ENCODE results near the gene SNAP29.
"Not testable (repeated sequence)": the region's sequence is repeated elsewhere in the genome, so short reads cannot be mapped to it uniquely, and the experiment has no call there.

SNAP29 gene

GRCh38 chr22:20885557-20886323, 26.9 kb downstream of the SNAP29 start:
- Mint-ChIP-seq H3K27me3 (ENCODE audit: low read depth) (no peaks in the 10 kb centered on the region), H3K4me3 (no peak overlapping the region), H3K27ac (no peak overlapping the region), H3K36me3 (ENCODE audit: low read depth) (peaks cover 45% of the 10 kb centered on the region), H3K9me3 (no peaks in the 10 kb centered on the region), H3K4me1 (ENCODE audit: low read depth) (no peaks in the 10 kb centered on the region)
- DNase-seq (ENCODE audit: low spot score) = peak; percentile 12

DNA sequence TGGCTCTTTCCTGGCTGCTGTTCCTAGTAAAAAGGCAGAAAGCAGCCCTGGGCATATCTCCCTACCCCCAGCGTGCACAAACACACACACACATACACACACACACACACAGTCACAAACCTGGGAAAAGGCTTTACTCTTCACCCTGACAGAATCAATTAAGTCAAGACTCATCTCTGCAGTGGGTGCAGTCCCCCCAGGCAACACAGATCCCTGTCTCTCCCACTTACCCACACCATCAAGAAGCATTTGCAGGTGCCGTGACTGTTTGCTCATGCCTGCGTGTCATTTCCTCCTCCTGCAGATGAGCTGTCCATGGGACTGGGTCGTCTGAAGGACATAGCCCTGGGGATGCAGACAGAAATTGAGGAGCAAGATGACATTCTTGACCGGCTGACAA, 28.6 kb downstream of the SNAP29 start:
- Mint-ChIP-seq H3K4me3 (no peak overlapping the region), H3K4me1 (ENCODE audit: low read depth) (no peaks in the 10 kb centered on the region), H3K9me3 (no peaks in the 10 kb centered on the region), H3K36me3 (ENCODE audit: low read depth) (peaks cover 42% of the 10 kb centered on the region), H3K27me3 (ENCODE audit: low read depth) (no peaks in the 10 kb centered on the region), H3K27ac (no peak overlapping the region)
- no peak for DNase-seq (ENCODE audit: low spot score)

DNA sequence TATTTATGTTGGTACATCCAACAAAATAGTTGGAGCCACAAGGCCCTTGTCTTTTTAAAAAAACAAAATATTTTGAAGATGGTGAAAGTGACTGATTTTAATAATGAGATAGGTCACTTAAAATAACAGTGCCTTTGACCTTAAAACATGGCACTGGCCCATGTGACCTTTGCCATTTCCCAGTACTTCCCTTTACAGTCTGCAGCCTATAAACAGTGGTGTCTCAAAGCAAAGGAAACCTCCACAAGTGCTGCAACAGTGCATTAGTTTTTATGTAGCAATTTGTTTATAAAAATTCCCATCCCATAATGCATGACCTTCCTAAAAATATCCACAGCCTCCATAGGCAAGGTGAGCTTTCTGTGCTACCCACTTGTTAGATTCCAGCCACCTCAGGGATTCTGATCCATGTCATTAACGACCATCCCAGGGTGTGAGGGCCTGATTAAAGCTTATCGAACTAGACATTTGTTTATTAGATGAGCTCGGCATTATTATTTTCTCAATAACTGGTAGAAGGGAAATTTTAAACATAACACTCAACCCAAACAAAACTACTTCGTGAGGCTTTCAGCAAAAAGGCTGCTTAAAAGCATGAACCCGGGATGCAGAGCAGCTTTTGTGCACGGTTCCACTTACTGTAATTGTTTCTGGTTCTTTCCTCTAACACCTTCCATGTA, 30.4 kb downstream of the SNAP29 start:
- H3K27ac Mint-ChIP-seq = no peak overlapping the region
- H3K9me3 Mint-ChIP-seq = no peaks in the 10 kb centered on the region
- DNase-seq (ENCODE audit: low spot score) = no peak
- no peaks in the 10 kb centered on the region for H3K4me1 Mint-ChIP-seq (ENCODE audit: low read depth)
- H3K4me3 Mint-ChIP-seq = no peak overlapping the region
- no peaks in the 10 kb centered on the region for H3K27me3 Mint-ChIP-seq (ENCODE audit: low read depth)
- H3K36me3 Mint-ChIP-seq (ENCODE audit: low read depth) = peaks cover 35% of the 10 kb centered on the region

DNA sequence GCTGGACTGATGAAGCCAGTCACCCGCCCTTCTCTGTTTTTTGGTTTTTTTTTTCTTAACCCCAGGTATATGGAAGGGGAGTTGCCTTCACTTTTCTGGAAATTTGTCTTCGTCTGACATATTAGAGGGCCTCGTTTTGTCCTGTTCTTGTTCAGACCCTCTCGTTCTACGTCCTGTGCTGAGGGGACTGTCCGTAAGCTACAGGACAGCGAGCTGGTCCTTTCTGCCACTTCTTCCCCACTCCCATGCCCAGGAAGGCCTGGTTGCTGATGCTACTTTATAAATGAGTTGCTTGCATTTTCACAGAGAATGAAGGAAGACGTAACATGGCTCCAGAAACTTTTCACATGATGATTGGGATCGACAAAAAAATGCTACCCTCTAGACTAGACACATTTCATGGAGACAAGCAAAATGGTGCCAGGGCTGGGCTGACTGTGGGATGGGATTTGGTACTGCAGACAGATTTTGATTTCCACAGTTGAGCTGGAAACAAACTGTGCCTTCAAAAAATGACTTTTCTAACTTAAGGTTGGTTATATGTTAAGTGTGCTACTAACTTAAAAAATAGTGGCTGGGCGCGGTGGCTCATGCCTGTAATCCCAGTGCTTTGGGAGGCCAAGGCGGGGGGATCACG, 31.2 kb downstream of the SNAP29 start:
- no peak for DNase-seq (ENCODE audit: low spot score)
- no peak overlapping the region for H3K4me3 Mint-ChIP-seq
- no peak overlapping the region for H3K27ac Mint-ChIP-seq
- no peaks in the 10 kb centered on the region for H3K4me1 Mint-ChIP-seq (ENCODE audit: low read depth)
- H3K36me3 Mint-ChIP-seq (ENCODE audit: low read depth) = peaks cover 30% of the 10 kb centered on the region
- no peaks in the 10 kb centered on the region for H3K9me3 Mint-ChIP-seq
- no peaks in the 10 kb centered on the region for H3K27me3 Mint-ChIP-seq (ENCODE audit: low read depth)

- peaks cover 22% of the 10 kb centered on the region for H3K36me3 Mint-ChIP-seq (ENCODE audit: low read depth)
- DNase-seq (ENCODE audit: low spot score) = no peak
- no peak overlapping the region for H3K27ac Mint-ChIP-seq
- H3K4me1 Mint-ChIP-seq (ENCODE audit: low read depth) = no peaks in the 10 kb centered on the region
- H3K9me3 Mint-ChIP-seq = no peaks in the 10 kb centered on the region
- H3K27me3 Mint-ChIP-seq (ENCODE audit: low read depth) = no peaks in the 10 kb centered on the region
- no peak overlapping the region for H3K4me3 Mint-ChIP-seq
Measured at GRCh38 chr22:20890975-20891374, 32.2 kb downstream of the SNAP29 start.

GRCh38 chr22:20897737-20898136, 38.9 kb downstream of the SNAP29 start:
- H3K27me3 Mint-ChIP-seq (ENCODE audit: low read depth); H3K9me3 Mint-ChIP-seq; DNase-seq (ENCODE audit: low spot score); H3K36me3 Mint-ChIP-seq (ENCODE audit: low read depth); H3K4me1 Mint-ChIP-seq (ENCODE audit: low read depth); H3K4me3 Mint-ChIP-seq; H3K27ac Mint-ChIP-seq: not testable (repeated sequence)

DNA sequence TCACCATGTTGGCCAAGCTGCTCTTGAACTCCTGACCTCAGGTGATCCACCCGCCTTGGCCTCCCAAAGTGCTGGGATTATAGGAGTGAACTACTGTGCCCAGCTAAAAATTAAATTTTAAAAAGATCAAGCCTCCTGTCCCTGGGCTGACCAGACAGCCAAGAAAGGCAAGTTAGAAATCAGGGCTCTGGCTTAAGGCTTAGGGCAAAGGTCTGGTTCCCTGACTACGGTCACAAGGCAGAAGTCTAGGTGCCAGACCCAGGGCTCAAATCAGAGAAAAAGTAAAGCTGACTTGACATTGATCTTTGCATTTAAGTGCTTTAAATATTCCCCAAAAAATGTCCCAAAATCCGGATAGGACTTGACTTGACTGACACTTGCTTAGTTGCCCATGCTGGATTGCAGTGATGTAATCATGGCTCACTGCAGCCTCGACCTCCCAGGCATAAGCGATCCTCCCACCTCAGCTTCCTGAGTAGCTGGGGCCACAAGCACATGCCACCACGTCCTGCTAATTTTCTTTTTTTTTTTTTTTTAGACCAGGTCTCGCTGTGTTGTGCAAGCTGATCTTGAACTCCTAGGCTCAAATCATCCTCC, 41.1 kb downstream of the SNAP29 start:
- H3K4me1 Mint-ChIP-seq (ENCODE audit: low read depth) = no peaks in the 10 kb centered on the region
- no peaks in the 10 kb centered on the region for H3K9me3 Mint-ChIP-seq
- no peak overlapping the region for H3K4me3 Mint-ChIP-seq
- DNase-seq (ENCODE audit: low spot score) = no peak
- peaks cover 4% of the 10 kb centered on the region for H3K27me3 Mint-ChIP-seq (ENCODE audit: low read depth)
- no peak overlapping the region for H3K27ac Mint-ChIP-seq
- no peaks in the 10 kb centered on the region for H3K36me3 Mint-ChIP-seq (ENCODE audit: low read depth)

GRCh38 chr22:20901093-20902033, 42.6 kb downstream of the SNAP29 start:
- not testable (repeated sequence) for H3K4me3 Mint-ChIP-seq; H3K4me1 Mint-ChIP-seq (ENCODE audit: low read depth); H3K27ac Mint-ChIP-seq; H3K27me3 Mint-ChIP-seq (ENCODE audit: low read depth); H3K36me3 Mint-ChIP-seq (ENCODE audit: low read depth); H3K9me3 Mint-ChIP-seq; DNase-seq (ENCODE audit: low spot score)

DNA sequence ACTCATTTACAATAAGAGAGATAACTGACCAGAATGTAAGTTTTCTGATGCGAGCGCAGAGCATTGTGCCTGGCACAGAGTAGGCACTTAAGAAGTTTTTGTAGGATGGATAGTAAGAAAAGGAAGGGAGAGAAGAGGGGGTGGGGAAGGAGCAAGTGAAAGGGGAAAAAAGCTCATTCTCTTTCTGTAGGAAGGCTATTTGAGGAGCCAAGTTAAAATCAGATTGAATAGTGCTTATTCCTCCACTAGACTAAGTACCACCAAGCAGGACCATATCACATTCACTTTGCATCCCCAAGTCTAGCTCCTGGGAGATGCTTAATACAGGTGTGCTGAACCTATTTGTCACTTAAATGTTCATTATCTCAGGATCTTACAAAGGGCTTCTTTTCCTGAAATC, 44.3 kb downstream of the SNAP29 start:
- Mint-ChIP-seq H3K9me3 (no peaks in the 10 kb centered on the region), H3K27me3 (ENCODE audit: low read depth) (peaks cover 13% of the 10 kb centered on the region), H3K4me1 (ENCODE audit: low read depth) (no peaks in the 10 kb centered on the region), H3K27ac (no peak overlapping the region), H3K36me3 (ENCODE audit: low read depth) (no peaks in the 10 kb centered on the region), H3K4me3 (no peak overlapping the region)
- DNase-seq (ENCODE audit: low spot score) = no peak

DNA sequence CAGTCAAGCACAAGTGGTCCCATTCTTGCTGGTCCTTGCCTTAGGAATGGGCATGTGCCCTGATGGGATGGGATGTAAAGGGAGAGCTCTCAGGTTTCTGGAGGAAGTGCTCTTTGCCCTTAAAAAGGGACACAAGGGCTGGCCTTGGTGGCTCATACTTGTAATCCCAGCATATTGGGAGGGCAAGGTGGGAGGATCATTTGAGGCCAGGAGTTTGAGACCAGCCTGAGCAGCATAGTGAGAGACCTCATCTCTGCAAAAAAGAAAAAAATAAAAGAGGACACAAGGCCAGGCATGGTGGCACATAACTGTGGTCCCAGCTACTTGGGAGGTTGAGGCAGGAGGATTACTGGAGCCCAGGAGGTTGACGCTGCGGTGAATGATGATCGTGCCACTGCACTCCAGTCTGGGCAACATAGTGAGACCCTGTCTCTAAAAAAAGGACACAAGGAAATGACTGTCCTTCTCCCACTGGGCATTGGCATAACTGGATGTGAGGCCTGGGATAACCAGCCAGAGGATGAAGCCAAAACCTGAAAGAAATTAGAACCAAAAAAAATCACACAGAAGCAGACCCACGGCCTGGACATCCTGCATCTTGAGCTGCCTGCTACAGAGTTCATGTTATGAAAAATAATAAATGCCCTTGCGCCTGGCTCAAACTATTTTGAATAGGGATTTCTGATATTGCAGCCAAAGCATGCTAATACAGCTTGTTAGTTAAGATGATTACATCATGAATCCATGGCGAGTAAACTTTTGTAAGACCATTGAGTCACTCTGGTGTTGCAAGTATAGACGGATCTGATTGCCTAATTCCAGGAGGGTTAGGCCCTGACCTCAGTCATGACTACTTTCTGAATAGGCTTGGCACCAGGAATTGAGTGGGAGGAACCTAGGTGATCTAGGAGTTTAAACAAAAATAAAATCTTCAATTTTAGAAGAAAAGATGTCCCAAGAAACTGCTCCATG, 45.5 kb downstream of the SNAP29 start:
- H3K36me3 Mint-ChIP-seq (ENCODE audit: low read depth) = no peaks in the 10 kb centered on the region

DNA sequence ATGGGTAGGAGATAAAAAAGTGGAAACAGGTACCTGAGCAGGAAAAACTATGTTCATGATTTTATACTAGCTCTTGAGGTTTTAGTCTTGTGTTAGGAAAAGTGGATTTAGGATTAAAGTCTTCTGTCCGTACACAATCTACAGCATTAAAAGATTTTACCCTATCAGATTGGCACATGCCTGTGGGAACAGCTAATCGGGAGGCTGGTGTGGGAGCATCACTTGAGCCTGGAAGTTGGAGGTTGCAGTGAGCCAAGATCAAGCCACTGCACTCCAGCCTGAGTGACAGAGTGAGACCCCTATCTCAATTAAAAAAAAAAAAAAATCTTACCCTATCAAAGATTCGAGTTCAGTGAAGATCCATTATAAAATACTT, 46.2 kb downstream of the SNAP29 start:
- H3K9me3 Mint-ChIP-seq = no peaks in the 10 kb centered on the region
- H3K4me3 Mint-ChIP-seq = no peak overlapping the region
- H3K27me3 Mint-ChIP-seq (ENCODE audit: low read depth) = peaks cover 13% of the 10 kb centered on the region
- peaks cover 2% of the 10 kb centered on the region for H3K4me1 Mint-ChIP-seq (ENCODE audit: low read depth)
- H3K27ac Mint-ChIP-seq = no peak overlapping the region
- no peak for DNase-seq (ENCODE audit: low spot score)
- H3K36me3 Mint-ChIP-seq (ENCODE audit: low read depth) = no peaks in the 10 kb centered on the region

More for the DNA sequence above, 45.5 kb downstream of the SNAP29 start:
- Mint-ChIP-seq H3K9me3 (no peaks in the 10 kb centered on the region), H3K4me1 (ENCODE audit: low read depth) (no peaks in the 10 kb centered on the region), H3K4me3 (no peak overlapping the region), H3K27ac (no peak overlapping the region), H3K27me3 (ENCODE audit: low read depth) (peaks cover 13% of the 10 kb centered on the region)
- DNase-seq (ENCODE audit: low spot score) = no peak

- no peak for DNase-seq (ENCODE audit: low spot score)
Measured at GRCh38 chr22:20905415-20906386, 46.9 kb downstream of the SNAP29 start.

More at GRCh38 chr22:20905415-20906386, 46.9 kb downstream of the SNAP29 start:
- Mint-ChIP-seq H3K4me1 (ENCODE audit: low read depth) (peaks cover 4% of the 10 kb centered on the region), H3K9me3 (no peaks in the 10 kb centered on the region), H3K36me3 (ENCODE audit: low read depth) (no peaks in the 10 kb centered on the region), H3K4me3 (no peak overlapping the region), H3K27ac (no peak overlapping the region), H3K27me3 (ENCODE audit: low read depth) (peaks cover 13% of the 10 kb centered on the region)

Data from T-helper 2 cell treated with Interferon-gamma antibody and Interleukin-4, amounts not matched to agents 5 μg/mL and 100 μg/mL, for 36 hours (primary cell).